NCI-H187 (cell line): ENCODE data around the gene POLR2C.
A peak's percentile ranks its signal among the peaks of the same experiment; 100 is the strongest.

Experiments
- DNase-seq, 2 experiments: peaks; one replicate each; lab custom pipeline; 2025; lab: John Stamatoyannopoulos, UW

POLR2C gene

DNA sequence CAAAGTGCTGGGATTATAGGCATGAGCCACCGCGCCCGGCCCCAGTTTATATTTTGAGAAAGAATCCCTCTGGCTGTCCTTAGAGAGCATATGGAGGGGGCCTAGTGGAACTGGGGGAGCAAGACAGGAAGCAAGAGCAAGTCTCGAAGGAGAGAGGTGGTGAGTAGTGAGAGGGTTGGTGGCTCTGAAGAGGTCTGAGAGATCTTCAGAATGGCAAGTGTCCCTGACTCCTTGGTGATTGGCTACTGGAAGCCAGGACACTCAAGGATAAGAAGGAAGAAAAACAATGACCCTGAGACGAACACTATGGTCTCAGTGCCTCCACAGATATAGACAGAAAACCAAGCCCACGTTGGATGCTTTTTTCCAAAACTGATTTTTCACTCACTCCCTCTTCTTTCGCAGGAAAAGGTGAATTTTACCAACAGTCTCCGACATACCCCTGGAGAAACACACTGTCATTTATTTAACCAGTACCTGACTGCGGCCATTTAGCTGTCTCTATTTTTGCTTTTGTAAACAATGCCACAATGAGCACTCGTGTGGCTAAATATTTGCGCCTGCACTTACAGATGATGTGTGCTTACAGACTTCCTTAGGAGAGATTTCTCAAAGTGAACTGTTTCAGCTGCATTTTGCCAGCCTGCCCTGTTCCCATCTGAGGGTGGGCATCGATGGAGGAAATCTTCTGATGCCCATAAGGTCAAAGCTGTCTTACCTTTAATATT is 39.7 kb downstream of the POLR2C start:
- peak in 1 of 2 experiments; percentile 51 for DNase-seq

DNA sequence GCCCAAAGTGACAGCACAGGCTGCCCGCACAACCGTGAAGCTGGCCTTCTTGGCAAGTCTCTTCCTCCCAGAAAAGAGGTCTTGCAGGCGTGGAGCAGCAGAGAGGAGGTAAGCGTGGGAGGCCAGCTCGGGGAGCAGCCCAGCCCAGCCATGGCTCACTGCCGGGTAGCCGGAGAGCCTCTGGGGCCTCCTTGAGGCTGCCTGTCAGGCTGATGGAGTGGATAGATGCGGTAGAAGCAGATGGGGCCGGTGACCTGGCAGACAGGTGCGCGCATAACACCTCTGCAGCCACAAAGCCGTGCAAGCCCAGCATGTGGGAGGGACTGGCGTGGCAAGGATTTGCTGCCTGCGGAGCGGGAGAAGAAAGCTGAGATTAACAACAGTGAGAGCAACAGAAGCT is 40.9 kb downstream of the POLR2C start:
- DNase-seq = peak; percentile 61 to 84

DNA sequence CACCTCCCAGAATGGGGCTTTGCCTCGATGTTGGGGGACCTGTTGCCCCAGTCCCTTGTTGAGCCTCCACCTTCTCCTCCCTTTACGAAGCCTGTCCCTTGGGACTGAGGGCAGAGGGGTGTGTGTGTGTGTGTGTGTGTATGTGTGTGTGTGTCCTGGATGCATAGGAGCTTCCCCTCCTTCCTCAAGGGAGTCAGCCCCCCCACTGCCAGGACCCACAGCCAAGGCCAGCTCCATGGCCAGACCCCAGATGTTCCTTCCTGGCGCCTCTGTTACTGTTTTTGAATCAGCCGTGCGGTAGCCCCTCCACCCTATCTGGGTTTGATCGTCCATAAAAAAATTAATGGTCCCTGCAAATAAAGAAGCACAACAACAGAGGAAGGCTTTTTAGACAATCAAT is 41.5 kb downstream of the POLR2C start:
- no peak for DNase-seq

- DNase-seq = no peak
Measured at GRCh38 chr16:57504491-57504890, 42.0 kb downstream of the POLR2C start.

- DNase-seq = no peak
Measured at GRCh38 chr16:57505169-57505568, 42.7 kb downstream of the POLR2C start.

- peak in 1 of 2 experiments; percentile 21 for DNase-seq
Measured at GRCh38 chr16:57507136-57508034, 44.9 kb downstream of the POLR2C start.

DNA sequence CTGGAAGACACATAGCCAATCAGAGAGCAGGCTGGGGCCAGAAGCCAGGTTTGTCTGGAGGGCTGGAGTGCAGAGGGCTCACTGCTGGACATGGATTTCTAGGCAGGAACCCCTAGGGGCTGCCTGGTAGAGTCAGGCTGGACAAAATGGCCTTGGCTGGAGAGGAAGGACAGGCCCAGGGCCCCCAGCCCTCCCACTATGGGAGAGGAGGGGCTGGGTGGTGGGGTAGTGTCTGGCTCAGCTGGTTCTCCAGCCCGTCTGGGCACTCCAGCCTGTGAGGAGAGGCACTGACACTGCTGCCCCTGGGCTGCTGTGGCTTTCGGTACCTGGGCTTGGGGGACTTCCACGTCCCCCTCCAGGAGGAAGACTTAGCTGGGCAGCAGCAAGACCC is 45.6 kb downstream of the POLR2C start:
- DNase-seq = no peak

DNA sequence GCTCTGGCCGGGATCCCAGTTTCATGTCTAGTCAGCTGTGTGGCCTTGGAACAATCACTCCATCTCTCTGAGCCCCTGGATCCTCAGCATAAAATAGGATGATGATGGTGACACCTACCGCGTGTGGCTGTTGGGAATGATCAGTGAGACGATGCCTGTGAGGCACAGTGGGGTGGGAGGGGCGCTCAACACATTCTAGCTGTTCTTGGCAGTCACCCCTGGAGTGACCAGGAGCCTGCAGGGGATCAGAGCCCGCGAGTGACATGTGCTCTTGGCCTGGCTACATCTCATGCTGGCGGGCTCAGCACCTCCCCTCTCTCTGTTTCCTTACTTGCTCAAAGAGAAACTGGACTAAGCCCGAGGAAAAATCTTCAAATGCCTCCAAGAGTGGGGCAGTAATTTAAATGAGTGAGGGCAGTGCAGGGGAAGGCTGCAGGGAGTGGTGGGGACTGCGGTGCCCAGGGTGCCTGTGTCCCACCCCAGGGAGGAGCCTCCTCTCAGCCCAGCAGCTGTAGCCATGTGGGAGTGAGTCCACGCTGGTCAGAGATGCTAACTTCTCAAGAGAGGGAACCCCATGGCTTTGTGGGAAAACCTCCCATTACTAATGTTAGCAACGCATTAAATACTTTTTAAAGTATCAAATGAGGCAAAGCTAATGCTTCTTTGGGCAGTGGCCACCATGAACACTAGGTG is 46.9 kb downstream of the POLR2C start:
- no peak for DNase-seq

- no peak for DNase-seq
Measured at GRCh38 chr16:57510016-57510871, 47.8 kb downstream of the POLR2C start.

GRCh38 chr16:57512296-57513001 is 50.0 kb downstream of the POLR2C start:
- no peak for DNase-seq

DNA sequence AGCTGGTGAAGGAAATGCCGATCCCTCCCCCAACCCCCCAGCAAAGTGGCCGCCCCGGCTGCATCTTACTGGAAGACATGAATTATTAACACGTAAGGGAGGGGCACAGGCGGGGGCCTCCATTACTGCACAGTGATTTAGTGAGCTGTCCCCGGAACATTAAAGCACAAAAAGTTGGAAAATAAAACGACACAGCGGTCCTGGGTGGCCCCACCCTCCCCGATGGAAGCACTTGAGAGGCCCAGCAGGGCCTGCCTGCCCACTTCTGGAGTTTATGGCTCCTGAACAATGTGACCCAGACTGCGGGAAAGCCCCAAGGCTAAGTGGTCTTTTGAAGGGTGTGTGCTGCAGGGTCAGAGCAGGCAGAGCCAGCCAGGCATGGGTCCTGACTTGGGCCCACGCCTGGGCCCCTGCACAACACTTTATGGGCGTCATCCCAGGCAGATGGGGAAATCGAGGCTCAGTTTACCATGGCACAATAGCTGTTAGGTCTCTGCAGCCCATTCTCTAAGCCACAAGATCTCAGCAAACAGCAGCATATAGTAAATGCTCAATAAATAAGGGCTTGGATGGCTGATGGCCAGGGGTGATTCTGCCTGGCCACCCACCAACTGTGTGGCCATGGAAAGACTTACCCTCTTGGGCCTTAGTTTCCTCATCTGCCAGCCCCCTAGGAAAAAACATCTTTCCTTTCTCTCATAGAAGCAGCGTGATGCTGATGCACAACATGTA is 51.1 kb downstream of the POLR2C start:
- DNase-seq = peak; percentile 6 to 23

GRCh38 chr16:57514371-57514770 is 51.9 kb downstream of the POLR2C start:
- no peak for DNase-seq

DNA sequence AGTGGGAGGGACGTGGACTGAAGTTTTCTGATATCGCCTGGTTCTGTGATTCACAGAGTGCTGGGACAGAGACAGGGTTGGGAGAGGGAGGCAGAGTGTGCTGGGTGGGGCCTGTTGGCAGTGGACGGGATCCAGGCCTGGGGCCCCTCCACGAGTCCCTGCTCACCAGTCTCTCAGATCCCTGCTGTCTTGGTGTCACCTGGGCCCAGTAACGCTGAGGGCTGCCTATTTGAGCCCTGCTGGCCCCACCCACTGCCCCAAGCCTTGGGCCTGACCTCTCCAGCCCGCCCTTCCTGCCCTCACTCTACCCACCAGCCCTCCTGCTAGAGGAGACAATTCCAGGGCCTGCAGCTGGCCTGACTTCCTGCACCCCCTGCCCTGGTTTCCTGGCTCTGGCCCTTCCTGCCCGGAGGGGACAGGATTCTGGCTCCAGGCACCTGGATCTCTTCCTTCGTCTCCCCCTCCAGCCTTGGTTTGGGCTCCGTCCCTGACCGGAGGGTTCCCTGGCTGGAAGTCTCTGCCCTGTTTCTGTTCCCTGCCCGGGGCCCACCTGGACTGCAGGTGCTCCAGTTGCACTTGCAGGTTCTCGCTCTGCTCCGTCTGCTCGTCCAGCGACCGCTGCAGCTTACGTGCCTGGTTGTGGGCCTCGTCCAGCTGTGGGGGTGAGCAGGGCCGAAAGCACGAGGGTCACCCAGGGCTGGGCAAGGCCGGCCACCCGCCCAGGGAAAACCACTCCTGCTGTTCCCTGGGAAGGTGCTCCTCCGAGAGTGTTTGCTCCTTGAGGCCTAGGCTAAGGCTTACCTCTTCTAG is 52.5 kb downstream of the POLR2C start:
- no peak for DNase-seq

DNA sequence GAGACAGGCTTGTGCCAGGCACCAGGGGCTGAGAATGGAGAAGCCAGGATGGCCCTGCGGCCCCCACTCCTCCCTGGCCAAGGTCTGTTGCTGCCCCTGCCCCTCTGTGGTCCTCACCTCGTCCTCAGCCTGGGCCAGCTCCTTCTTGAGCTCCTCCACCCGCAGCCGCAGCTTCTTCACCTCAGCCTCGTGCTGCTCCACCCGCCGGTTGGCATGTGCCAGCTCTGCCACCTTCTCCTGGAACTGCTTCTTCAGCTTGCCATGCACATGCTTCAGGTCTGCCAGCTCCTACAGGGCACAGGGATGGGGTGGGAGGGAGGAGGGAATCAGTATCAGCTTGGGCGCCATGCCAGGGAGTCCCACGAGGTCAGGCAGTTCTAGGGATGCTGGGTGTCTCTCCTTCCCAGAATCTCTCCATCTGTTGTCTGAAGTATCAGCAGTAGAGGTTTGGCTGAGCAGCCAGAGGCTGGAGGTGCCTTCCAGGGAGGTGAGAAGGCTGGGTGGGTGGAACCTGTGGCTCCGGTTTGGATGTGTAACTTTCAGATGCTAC is 53.8 kb downstream of the POLR2C start:
- no peak for DNase-seq

- DNase-seq = no peak
Measured at GRCh38 chr16:57516773-57517172, 54.3 kb downstream of the POLR2C start.

GRCh38 chr16:57517397-57518367 is 55.2 kb downstream of the POLR2C start:
- DNase-seq = no peak

GRCh38 chr16:57518520-57518919 is 56.0 kb downstream of the POLR2C start:
- no peak for DNase-seq

DNA sequence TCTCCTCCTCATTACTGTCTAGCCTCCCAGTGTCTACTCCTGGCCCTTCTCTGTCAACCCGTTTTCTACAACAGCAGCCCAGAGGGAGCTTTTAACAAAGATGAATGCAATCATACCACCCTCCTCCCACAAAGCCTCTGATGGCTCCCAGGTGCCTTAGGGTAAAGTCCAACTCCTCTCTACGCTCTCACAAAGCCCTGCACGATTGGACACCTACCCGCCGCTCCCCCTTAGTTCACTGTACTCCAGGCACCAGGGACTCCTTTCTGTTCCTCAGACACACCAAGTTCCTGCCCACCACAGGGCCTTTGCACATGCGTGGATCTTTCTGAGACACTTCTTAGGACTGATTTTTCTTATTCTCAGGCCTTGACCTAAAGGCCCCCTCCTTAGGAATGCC is 56.4 kb downstream of the POLR2C start:
- no peak for DNase-seq
